ENCODE results near the gene TXN.

TXN gene
- 22.5 to 29.1 (median 23.0) reads per million in 3 donors for total RNA-seq

DNA sequence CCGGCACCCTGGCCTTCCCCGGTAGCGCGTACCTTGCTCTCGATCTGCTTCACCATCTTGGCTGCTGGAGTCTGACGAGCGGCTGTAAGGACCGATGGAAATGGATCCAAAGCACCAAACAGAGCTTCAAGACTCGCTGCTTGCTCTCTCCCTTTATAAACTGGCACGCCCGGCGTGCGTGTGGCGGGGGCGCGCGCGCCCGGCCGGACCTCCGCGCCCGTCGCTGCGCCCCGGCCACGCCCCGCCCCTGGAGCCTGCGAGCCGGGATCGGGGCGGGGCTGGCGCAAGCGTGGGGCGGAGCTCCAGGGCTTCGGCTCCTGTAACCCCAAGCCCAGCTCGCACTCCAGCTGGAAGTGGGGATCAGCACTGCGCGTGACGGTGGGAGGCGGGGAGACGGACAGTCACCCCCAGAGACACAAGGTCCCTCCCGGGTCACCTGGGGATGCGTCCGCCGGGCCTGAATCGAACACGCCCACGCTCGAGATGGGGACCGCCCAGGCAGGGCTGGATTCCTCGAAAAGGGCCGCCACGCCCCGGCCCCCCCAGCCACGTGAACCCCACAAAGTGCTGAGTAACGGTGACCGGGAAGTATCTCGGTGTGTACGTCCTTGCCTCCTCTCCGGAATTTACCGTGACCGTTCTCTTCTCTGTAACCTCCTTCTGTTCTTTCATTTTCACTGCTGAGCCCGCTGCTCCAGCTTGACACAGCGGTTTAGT is at the start of gene TXN:
Gene TXN, minus strand, starts transcription at position 128 of the 717 bp plus-strand sequence. Its CDS starts 72 bp downstream, at position 56.
- Histone ChIP-seq H3K27ac (ENCODE audit: insufficient read depth, low read length, poor library complexity, severe bottlenecking) (peak within 1 kb of the TSS; percentile 57), H3K4me3 (ENCODE audit: insufficient read depth, low read depth, low read length, poor library complexity, severe bottlenecking) (peak within 1 kb of the TSS; percentile 82), H3K27me3 (replicated peaks; ENCODE audit: control insufficient read depth, insufficient read depth, low read length, poor library complexity, severe bottlenecking) (no peaks in the 10 kb centered on the region), H3K9me3 (ENCODE audit: control insufficient read depth, low read length) (no peaks in the 10 kb centered on the region), H3K36me3 (ENCODE audit: control insufficient read depth, insufficient read depth, low read length) (no peaks in the 10 kb centered on the region), H3K4me1 (ENCODE audit: control insufficient read depth, insufficient read depth, low read length, poor library complexity, severe bottlenecking) (peaks cover 5% of the 10 kb centered on the region)
- peak; percentile 63 to 72 (median 65) for DNase-seq

GRCh38 chr9:110303133-110303532 is 46.8 kb upstream of the TXN start:
- Histone ChIP-seq H3K9me3 (ENCODE audit: control insufficient read depth, low read length) (no peaks in the 10 kb centered on the region), H3K27me3 (replicated peaks; ENCODE audit: control insufficient read depth, insufficient read depth, low read length, poor library complexity, severe bottlenecking) (no peaks in the 10 kb centered on the region), H3K4me3 (ENCODE audit: insufficient read depth, low read depth, low read length, poor library complexity, severe bottlenecking) (no peak overlapping the region), H3K4me1 (ENCODE audit: control insufficient read depth, insufficient read depth, low read length, poor library complexity, severe bottlenecking) (no peaks in the 10 kb centered on the region), H3K27ac (ENCODE audit: insufficient read depth, low read length, poor library complexity, severe bottlenecking) (no peak overlapping the region), H3K36me3 (ENCODE audit: control insufficient read depth, insufficient read depth, low read length) (no peaks in the 10 kb centered on the region)
- DNase-seq: no peak

GRCh38 chr9:110298043-110298605 is 41.8 kb upstream of the TXN start:
- H3K27ac ChIP-seq (ENCODE audit: insufficient read depth, low read length, poor library complexity, severe bottlenecking): no peak overlapping the region
- H3K4me1 ChIP-seq (ENCODE audit: control insufficient read depth, insufficient read depth, low read length, poor library complexity, severe bottlenecking): no peaks in the 10 kb centered on the region
- no peaks in the 10 kb centered on the region for H3K9me3 ChIP-seq (ENCODE audit: control insufficient read depth, low read length)
- no peaks in the 10 kb centered on the region for H3K36me3 ChIP-seq (ENCODE audit: control insufficient read depth, insufficient read depth, low read length)
- H3K27me3 ChIP-seq (replicated peaks; ENCODE audit: control insufficient read depth, insufficient read depth, low read length, poor library complexity, severe bottlenecking): no peaks in the 10 kb centered on the region
- no peak for DNase-seq
- no peak overlapping the region for H3K4me3 ChIP-seq (ENCODE audit: insufficient read depth, low read depth, low read length, poor library complexity, severe bottlenecking)

DNA sequence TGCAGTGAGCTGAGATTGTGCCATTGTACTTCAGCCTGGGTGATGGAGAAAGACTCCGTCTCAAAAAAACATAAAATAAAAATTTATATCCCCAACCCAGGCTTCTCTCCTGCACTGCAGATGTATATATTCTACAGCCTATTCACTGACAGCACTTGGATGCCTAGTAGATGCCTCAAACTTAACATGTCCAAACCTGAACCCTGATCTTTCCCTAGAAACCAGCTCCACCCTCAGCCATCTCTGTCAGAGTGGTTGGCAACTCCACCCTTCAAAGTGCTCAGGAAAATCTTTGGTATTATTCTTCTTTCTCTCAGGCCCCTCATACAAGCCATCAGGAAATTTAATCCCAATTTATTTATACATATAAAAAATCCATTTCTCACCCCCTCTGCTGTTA is 36.9 kb upstream of the TXN start:
- Histone ChIP-seq H3K36me3 (ENCODE audit: control insufficient read depth, insufficient read depth, low read length) (no peaks in the 10 kb centered on the region), H3K4me3 (ENCODE audit: insufficient read depth, low read depth, low read length, poor library complexity, severe bottlenecking) (no peak overlapping the region), H3K27me3 (replicated peaks; ENCODE audit: control insufficient read depth, insufficient read depth, low read length, poor library complexity, severe bottlenecking) (no peaks in the 10 kb centered on the region), H3K9me3 (ENCODE audit: control insufficient read depth, low read length) (no peaks in the 10 kb centered on the region), H3K27ac (ENCODE audit: insufficient read depth, low read length, poor library complexity, severe bottlenecking) (no peak overlapping the region), H3K4me1 (ENCODE audit: control insufficient read depth, insufficient read depth, low read length, poor library complexity, severe bottlenecking) (no peaks in the 10 kb centered on the region)
- no peak for DNase-seq

DNA sequence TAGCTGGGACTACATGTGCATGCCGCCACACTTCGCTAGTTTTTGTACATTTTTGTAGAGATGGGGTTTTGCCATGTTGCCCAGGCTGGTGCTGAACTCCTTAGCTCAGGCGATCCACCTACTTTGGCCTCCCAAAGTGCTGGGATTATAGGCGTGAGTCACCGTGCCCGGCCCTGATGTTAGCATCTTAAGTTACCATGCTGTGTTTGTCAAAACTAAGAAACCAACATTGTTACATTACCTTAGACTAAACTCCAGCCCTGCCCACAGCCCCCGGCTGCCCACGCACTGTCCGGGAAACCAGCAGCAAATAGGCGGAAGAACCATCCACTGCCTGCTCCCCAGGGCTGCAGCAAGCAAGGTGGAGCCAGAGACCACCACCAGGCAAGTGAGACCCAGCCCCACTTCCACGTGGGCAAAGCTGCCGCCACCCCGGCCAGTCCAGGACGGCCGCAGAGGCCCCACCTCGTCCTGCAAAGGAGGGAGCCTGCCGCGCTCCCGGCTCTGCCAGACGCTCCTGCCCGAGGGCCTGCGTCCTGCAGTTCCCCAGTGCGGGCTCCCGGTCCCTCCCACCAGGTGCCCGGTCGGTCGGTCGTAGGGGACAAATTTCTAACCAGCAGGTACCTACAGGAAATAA is 35.7 kb upstream of the TXN start:
- no peak overlapping the region for H3K4me3 ChIP-seq (ENCODE audit: insufficient read depth, low read depth, low read length, poor library complexity, severe bottlenecking)
- H3K27ac ChIP-seq (ENCODE audit: insufficient read depth, low read length, poor library complexity, severe bottlenecking): no peak overlapping the region
- no peaks in the 10 kb centered on the region for H3K4me1 ChIP-seq (ENCODE audit: control insufficient read depth, insufficient read depth, low read length, poor library complexity, severe bottlenecking)
- DNase-seq: no peak
- no peaks in the 10 kb centered on the region for H3K36me3 ChIP-seq (ENCODE audit: control insufficient read depth, insufficient read depth, low read length)
- H3K27me3 ChIP-seq (replicated peaks; ENCODE audit: control insufficient read depth, insufficient read depth, low read length, poor library complexity, severe bottlenecking): no peaks in the 10 kb centered on the region
- no peaks in the 10 kb centered on the region for H3K9me3 ChIP-seq (ENCODE audit: control insufficient read depth, low read length)

GRCh38 chr9:110290001-110290400 is 33.7 kb upstream of the TXN start:
- no peak overlapping the region for H3K27ac ChIP-seq (ENCODE audit: insufficient read depth, low read length, poor library complexity, severe bottlenecking)
- H3K4me1 ChIP-seq (ENCODE audit: control insufficient read depth, insufficient read depth, low read length, poor library complexity, severe bottlenecking): no peaks in the 10 kb centered on the region
- DNase-seq: no peak
- H3K9me3 ChIP-seq (ENCODE audit: control insufficient read depth, low read length): no peaks in the 10 kb centered on the region
- no peak overlapping the region for H3K4me3 ChIP-seq (ENCODE audit: insufficient read depth, low read depth, low read length, poor library complexity, severe bottlenecking)
- no peaks in the 10 kb centered on the region for H3K27me3 ChIP-seq (replicated peaks; ENCODE audit: control insufficient read depth, insufficient read depth, low read length, poor library complexity, severe bottlenecking)
- no peaks in the 10 kb centered on the region for H3K36me3 ChIP-seq (ENCODE audit: control insufficient read depth, insufficient read depth, low read length)

DNA sequence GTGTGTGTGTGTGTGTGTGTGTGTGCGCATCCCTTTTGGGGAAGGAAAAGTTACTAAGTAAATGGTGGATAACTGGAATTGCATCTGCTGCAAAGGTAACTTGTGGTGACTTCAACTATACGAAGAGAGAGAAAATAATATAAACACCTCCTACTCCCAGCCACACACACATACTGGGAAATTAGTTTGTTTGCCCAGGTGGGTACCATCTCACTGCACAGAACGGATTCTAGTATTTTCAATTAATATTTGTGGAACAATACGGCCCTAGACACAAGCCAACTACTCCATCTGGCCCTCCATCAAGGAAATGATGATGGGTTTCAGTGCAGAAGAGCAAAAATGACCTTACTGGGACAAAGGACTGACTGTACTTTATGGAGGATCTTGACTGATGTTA is 32.2 kb upstream of the TXN start:
- Histone ChIP-seq H3K36me3 (ENCODE audit: control insufficient read depth, insufficient read depth, low read length) (no peaks in the 10 kb centered on the region), H3K4me3 (ENCODE audit: insufficient read depth, low read depth, low read length, poor library complexity, severe bottlenecking) (no peak overlapping the region), H3K27me3 (replicated peaks; ENCODE audit: control insufficient read depth, insufficient read depth, low read length, poor library complexity, severe bottlenecking) (no peaks in the 10 kb centered on the region), H3K4me1 (ENCODE audit: control insufficient read depth, insufficient read depth, low read length, poor library complexity, severe bottlenecking) (no peaks in the 10 kb centered on the region), H3K27ac (ENCODE audit: insufficient read depth, low read length, poor library complexity, severe bottlenecking) (no peak overlapping the region), H3K9me3 (ENCODE audit: control insufficient read depth, low read length) (no peaks in the 10 kb centered on the region)
- DNase-seq: no peak

DNA sequence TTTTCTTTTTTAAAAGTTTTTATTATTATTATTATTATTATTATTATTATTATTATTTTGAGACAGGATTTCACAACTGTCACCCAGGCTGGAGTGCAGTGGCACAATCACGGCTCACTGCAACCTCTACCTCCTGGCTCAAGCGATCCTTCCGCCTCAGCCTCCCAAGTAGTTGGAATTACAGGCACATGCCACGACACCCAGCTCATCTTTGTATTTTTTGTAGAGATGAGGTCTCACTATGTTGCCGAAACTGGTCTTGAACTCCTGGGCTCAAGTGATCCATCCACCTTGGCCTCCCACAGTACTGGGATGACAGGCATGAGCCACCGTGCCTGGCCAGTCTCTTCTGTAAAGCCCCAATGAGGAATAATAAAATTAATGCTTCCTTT is 31.0 kb upstream of the TXN start:
- no peak for DNase-seq
- no peaks in the 10 kb centered on the region for H3K9me3 ChIP-seq (ENCODE audit: control insufficient read depth, low read length)
- H3K27ac ChIP-seq (ENCODE audit: insufficient read depth, low read length, poor library complexity, severe bottlenecking): no peak overlapping the region
- H3K4me3 ChIP-seq (ENCODE audit: insufficient read depth, low read depth, low read length, poor library complexity, severe bottlenecking): no peak overlapping the region
- H3K27me3 ChIP-seq (replicated peaks; ENCODE audit: control insufficient read depth, insufficient read depth, low read length, poor library complexity, severe bottlenecking): no peaks in the 10 kb centered on the region
- no peaks in the 10 kb centered on the region for H3K36me3 ChIP-seq (ENCODE audit: control insufficient read depth, insufficient read depth, low read length)
- H3K4me1 ChIP-seq (ENCODE audit: control insufficient read depth, insufficient read depth, low read length, poor library complexity, severe bottlenecking): no peaks in the 10 kb centered on the region

DNA sequence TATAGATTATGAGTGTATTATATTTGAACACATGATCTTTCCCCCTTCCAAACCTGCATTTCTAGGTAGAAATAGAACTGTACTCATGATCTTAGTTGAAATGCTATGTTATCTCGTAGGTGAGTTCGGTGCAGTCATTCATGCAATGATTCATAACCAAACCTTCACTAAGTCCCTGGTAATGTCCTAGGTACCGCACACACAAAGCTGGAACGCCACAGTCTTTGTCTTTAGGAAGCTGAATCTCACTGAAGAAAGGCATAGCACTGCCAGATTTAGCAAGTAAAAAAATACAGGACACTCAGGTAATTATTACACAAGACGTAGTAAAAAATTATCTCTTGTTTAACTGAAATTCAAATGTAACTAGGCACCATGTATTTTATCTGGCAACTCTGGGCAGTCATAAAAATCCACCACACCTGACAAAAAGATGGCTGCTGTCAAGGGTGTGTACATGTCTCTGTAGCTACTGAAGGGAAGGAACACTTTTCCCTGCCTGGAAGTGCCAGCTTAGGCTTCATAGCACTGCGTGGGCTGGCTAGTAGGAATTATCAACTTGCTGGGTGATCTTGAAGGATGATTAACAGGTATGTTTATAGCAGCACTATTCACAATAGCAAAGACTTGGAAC is 28.0 kb upstream of the TXN start:
- Histone ChIP-seq H3K9me3 (ENCODE audit: control insufficient read depth, low read length) (no peaks in the 10 kb centered on the region), H3K36me3 (ENCODE audit: control insufficient read depth, insufficient read depth, low read length) (no peaks in the 10 kb centered on the region), H3K27ac (ENCODE audit: insufficient read depth, low read length, poor library complexity, severe bottlenecking) (no peak overlapping the region), H3K4me3 (ENCODE audit: insufficient read depth, low read depth, low read length, poor library complexity, severe bottlenecking) (no peak overlapping the region), H3K4me1 (ENCODE audit: control insufficient read depth, insufficient read depth, low read length, poor library complexity, severe bottlenecking) (no peaks in the 10 kb centered on the region), H3K27me3 (replicated peaks; ENCODE audit: control insufficient read depth, insufficient read depth, low read length, poor library complexity, severe bottlenecking) (no peaks in the 10 kb centered on the region)
- no peak for DNase-seq

GRCh38 chr9:110283751-110284150 is 27.4 kb upstream of the TXN start:
- no peaks in the 10 kb centered on the region for H3K4me1 ChIP-seq (ENCODE audit: control insufficient read depth, insufficient read depth, low read length, poor library complexity, severe bottlenecking)
- DNase-seq: no peak
- no peaks in the 10 kb centered on the region for H3K36me3 ChIP-seq (ENCODE audit: control insufficient read depth, insufficient read depth, low read length)
- H3K27ac ChIP-seq (ENCODE audit: insufficient read depth, low read length, poor library complexity, severe bottlenecking): no peak overlapping the region
- H3K9me3 ChIP-seq (ENCODE audit: control insufficient read depth, low read length): no peaks in the 10 kb centered on the region
- no peak overlapping the region for H3K4me3 ChIP-seq (ENCODE audit: insufficient read depth, low read depth, low read length, poor library complexity, severe bottlenecking)
- no peaks in the 10 kb centered on the region for H3K27me3 ChIP-seq (replicated peaks; ENCODE audit: control insufficient read depth, insufficient read depth, low read length, poor library complexity, severe bottlenecking)

Data from effector memory CD4-positive, alpha-beta T cell (primary cell).